Right lobe of liver (tissue), 4 donors: ENCODE data around the gene MACF1.

Experiments
- CTCF ChIP-seq, 4 donors: fragments of 200-600 bp in 3 of 4; fragments of 450-650 bp in 1 of 4; IDR thresholded peaks; one replicate each; pipeline versions ENCODE4 v1.5.1 to v1.8.0; 2016 to 2022; ENCODE audit warnings: antibody characterized with exemption in 4 of 4, mild to moderate bottlenecking in 2 of 4
- POLR2A ChIP-seq: fragments of 450-650 bp; IDR thresholded peaks from one replicate; pipeline ENCODE4 v1.6.1; 2017; ENCODE audit warnings: antibody characterized with exemption, mild to moderate bottlenecking
- donor health status: DM: no; HTN: no; CAD: no.
- donor health status: DM: no; HTN: no; CAD: no.
- donor health status: DM: no; HTN: yes; CAD: no.

- no peak for TF ChIP-seq POLR2A
- no peak for TF ChIP-seq CTCF (IDR thresholded peaks at IDR 0.05)
These were observed 39.0 kb upstream of the MACF1 start for GRCh38 chr1:39165488-39165887.
